OCI-LY7 (cell line): ENCODE measurements around the gene CCR5AS.

ENCODE experiments used
- EZH2phosphoT487 ChIP-seq: fragments of 200-600 bp; sonication (generic); IDR thresholded peaks from 2 replicates; pipeline ENCODE4 v1.6.1; 2018; ENCODE audit warnings: low read depth, borderline replicate concordance, mild to moderate bottlenecking, mixed run types, antibody characterized with exemption, low read length, moderate library complexity, mixed read lengths
- TF ChIP-seq, protein P1 (sequence below): fragments of 200-600 bp; sonication (generic); conservative IDR thresholded peaks from 2 replicates; pipeline ENCODE4 v1.5.1; 2014; ENCODE audit warnings: mild to moderate bottlenecking, antibody characterized with exemption, low read length, moderate library complexity, mixed read lengths

DNA sequence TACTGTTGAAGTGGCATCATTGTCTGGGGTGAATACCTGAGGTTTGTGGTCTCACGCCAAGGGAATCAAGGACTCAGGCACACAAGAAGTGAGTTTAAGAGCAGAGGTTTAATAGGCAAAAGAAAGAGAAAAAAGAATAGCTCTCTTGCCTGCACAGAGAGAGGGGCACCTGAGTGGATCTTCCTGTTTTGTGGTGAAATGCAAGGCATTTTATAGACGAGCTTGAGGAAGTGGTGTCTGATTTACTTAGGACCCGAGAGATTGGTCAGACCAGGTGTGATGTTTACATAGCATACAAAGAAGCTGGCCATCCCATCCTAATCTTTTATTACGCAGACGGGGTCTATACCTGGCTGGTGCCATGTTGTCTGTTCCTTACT is 22.9 kb downstream of the CCR5AS start:
- TF ChIP-seq, protein P1, sequence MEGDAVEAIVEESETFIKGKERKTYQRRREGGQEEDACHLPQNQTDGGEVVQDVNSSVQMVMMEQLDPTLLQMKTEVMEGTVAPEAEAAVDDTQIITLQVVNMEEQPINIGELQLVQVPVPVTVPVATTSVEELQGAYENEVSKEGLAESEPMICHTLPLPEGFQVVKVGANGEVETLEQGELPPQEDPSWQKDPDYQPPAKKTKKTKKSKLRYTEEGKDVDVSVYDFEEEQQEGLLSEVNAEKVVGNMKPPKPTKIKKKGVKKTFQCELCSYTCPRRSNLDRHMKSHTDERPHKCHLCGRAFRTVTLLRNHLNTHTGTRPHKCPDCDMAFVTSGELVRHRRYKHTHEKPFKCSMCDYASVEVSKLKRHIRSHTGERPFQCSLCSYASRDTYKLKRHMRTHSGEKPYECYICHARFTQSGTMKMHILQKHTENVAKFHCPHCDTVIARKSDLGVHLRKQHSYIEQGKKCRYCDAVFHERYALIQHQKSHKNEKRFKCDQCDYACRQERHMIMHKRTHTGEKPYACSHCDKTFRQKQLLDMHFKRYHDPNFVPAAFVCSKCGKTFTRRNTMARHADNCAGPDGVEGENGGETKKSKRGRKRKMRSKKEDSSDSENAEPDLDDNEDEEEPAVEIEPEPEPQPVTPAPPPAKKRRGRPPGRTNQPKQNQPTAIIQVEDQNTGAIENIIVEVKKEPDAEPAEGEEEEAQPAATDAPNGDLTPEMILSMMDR: no peak
- no peak for TF ChIP-seq EZH2phosphoT487
